ENCODE data around the gene TPM2. TPM values are rescaled to one million over a fixed set of nuclear protein-coding genes. Genes with fewer than 3 reads are reported as not detected.

Gene TPM2
- total and polyA plus RNA-seq, 4 donors: 4.2 to 31.4 (median 14.0) TPM

DNA sequence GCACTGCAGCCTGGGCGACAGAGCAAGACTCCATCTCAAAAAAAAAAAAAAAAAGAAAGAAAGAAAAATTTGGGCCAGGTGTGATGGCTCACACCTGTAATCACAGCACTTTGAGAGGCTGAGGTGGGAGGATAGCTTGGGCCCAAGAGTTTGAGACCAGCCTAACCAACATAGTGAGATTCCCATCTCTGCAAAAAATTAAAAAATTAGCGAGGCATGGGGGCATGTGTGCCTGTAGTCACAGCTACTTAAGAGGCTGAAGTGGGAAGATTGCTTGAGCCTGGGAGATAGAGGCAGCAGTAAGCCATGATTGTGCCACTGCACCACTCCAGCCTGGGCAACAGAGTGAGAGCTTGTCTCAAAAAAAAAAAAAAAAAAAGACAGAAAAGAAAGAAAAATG, 36.1 kb downstream of the TPM2 start:
- Histone ChIP-seq H3K36me3 (ENCODE audit: control insufficient read depth in 4 of 4, insufficient read depth in 3 of 4, low read depth in 1 of 4, low read length in 3 of 4) (no peaks in the 10 kb centered on the region), H3K27me3 (ENCODE audit: control insufficient read depth in 4 of 4, insufficient read depth in 4 of 4, low read length in 3 of 4) (no peaks in the 10 kb centered on the region), H3K9ac (ENCODE audit: low read depth in 1 of 2, low read length in 2 of 2) (no peak overlapping the region), H3K27ac (ENCODE audit: low read depth in 1 of 2, low read length in 2 of 2) (no peak overlapping the region), H3K9me3 (ENCODE audit: control insufficient read depth in 4 of 4, low read length in 3 of 4) (no peaks in the 10 kb centered on the region), H3K4me1 (ENCODE audit: control insufficient read depth in 4 of 4, insufficient read depth in 4 of 4, low read length in 3 of 4) (peaks cover 0 to 7% (median 1%) of the 10 kb centered on the region in 4 donors), H3K4me3 (ENCODE audit: low read depth in 1 of 3, low read length in 3 of 3) (no peak overlapping the region)
- TF ChIP-seq HNF4A (conservative IDR thresholded peaks at IDR 0.05): no peak
- 94% methylated on average over 2 of the region's 2 CpGs for WGBS
- no peak for DNase-seq (ENCODE audit: low spot score)

DNA sequence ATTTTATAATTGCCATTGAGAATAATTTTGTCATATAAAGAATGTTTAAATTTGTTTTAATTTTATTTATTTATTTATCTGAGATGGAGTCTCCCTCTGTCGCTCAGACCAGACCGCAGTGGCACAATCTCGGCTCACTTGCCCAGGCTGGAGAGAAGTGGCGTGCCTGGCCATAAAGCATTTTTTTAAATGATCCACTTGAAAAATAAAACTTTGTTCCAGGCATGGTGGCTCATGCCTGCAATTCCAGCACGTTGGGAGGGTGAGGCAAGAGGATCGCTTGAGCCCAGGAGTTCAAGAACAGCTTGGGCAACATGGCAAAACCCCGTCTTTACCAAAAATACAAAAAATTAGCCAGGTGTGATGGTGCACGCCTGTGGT, 36.9 kb downstream of the TPM2 start:
- Histone ChIP-seq H3K9ac (ENCODE audit: low read depth in 1 of 2, low read length in 2 of 2) (no peak overlapping the region), H3K9me3 (ENCODE audit: control insufficient read depth in 4 of 4, low read length in 3 of 4) (no peaks in the 10 kb centered on the region), H3K4me3 (ENCODE audit: low read depth in 1 of 3, low read length in 3 of 3) (no peak overlapping the region), H3K36me3 (ENCODE audit: control insufficient read depth in 4 of 4, insufficient read depth in 3 of 4, low read depth in 1 of 4, low read length in 3 of 4) (no peaks in the 10 kb centered on the region), H3K27me3 (ENCODE audit: control insufficient read depth in 4 of 4, insufficient read depth in 4 of 4, low read length in 3 of 4) (no peaks in the 10 kb centered on the region), H3K4me1 (ENCODE audit: control insufficient read depth in 4 of 4, insufficient read depth in 4 of 4, low read length in 3 of 4) (peaks cover 0 to 7% (median 1%) of the 10 kb centered on the region in 4 donors), H3K27ac (ENCODE audit: low read depth in 1 of 2, low read length in 2 of 2) (no peak overlapping the region)
- TF ChIP-seq JUND (IDR thresholded peaks at IDR 0.05): peak in 1 of 2 donors; percentile 2
- TF ChIP-seq, protein P1, sequence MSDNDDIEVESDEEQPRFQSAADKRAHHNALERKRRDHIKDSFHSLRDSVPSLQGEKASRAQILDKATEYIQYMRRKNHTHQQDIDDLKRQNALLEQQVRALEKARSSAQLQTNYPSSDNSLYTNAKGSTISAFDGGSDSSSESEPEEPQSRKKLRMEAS (IDR thresholded peaks at IDR 0.05): no peak
- no peak for DNase-seq (ENCODE audit: low spot score)
- 86% methylated on average over 8 of the region's 8 CpGs for WGBS

GRCh38 chr9:35651956-35652828, 37.5 kb downstream of the TPM2 start:
- 84% methylated on average over 7 of the region's 7 CpGs for WGBS
- DNase-seq (ENCODE audit: low spot score): no peak
- Histone ChIP-seq H3K4me1 (ENCODE audit: control insufficient read depth in 4 of 4, insufficient read depth in 4 of 4, low read length in 3 of 4) (peaks cover 0 to 5% (median 1%) of the 10 kb centered on the region in 4 donors), H3K4me3 (ENCODE audit: low read depth in 1 of 3, low read length in 3 of 3) (no peak overlapping the region), H3K27me3 (ENCODE audit: control insufficient read depth in 4 of 4, insufficient read depth in 4 of 4, low read length in 3 of 4) (no peaks in the 10 kb centered on the region), H3K9me3 (ENCODE audit: control insufficient read depth in 4 of 4, low read length in 3 of 4) (no peaks in the 10 kb centered on the region), H3K36me3 (ENCODE audit: control insufficient read depth in 4 of 4, insufficient read depth in 3 of 4, low read depth in 1 of 4, low read length in 3 of 4) (no peaks in the 10 kb centered on the region), H3K9ac (ENCODE audit: low read depth in 1 of 2, low read length in 2 of 2) (no peak overlapping the region), H3K27ac (ENCODE audit: low read depth in 1 of 2, low read length in 2 of 2) (peak overlapping the region in 1 of 2 donors; percentile 12)
- TF ChIP-seq FOXA2 (IDR thresholded peaks at IDR 0.05): peak; percentile 55
- TF ChIP-seq, protein P2, sequence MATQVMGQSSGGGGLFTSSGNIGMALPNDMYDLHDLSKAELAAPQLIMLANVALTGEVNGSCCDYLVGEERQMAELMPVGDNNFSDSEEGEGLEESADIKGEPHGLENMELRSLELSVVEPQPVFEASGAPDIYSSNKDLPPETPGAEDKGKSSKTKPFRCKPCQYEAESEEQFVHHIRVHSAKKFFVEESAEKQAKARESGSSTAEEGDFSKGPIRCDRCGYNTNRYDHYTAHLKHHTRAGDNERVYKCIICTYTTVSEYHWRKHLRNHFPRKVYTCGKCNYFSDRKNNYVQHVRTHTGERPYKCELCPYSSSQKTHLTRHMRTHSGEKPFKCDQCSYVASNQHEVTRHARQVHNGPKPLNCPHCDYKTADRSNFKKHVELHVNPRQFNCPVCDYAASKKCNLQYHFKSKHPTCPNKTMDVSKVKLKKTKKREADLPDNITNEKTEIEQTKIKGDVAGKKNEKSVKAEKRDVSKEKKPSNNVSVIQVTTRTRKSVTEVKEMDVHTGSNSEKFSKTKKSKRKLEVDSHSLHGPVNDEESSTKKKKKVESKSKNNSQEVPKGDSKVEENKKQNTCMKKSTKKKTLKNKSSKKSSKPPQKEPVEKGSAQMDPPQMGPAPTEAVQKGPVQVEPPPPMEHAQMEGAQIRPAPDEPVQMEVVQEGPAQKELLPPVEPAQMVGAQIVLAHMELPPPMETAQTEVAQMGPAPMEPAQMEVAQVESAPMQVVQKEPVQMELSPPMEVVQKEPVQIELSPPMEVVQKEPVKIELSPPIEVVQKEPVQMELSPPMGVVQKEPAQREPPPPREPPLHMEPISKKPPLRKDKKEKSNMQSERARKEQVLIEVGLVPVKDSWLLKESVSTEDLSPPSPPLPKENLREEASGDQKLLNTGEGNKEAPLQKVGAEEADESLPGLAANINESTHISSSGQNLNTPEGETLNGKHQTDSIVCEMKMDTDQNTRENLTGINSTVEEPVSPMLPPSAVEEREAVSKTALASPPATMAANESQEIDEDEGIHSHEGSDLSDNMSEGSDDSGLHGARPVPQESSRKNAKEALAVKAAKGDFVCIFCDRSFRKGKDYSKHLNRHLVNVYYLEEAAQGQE (IDR thresholded peaks at IDR 0.05): no peak
- TF ChIP-seq SP1 (IDR thresholded peaks at IDR 0.05): peak; percentile 9
- no peak for TF ChIP-seq FOXA1 (IDR thresholded peaks at IDR 0.05)
- TF ChIP-seq HNF4A (conservative IDR thresholded peaks at IDR 0.05): peak in 1 of 2 donors; percentile 50
- TF ChIP-seq, protein P3, sequence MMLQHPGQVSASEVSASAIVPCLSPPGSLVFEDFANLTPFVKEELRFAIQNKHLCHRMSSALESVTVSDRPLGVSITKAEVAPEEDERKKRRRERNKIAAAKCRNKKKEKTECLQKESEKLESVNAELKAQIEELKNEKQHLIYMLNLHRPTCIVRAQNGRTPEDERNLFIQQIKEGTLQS (IDR thresholded peaks at IDR 0.05): no peak
- TF ChIP-seq, protein P4, sequence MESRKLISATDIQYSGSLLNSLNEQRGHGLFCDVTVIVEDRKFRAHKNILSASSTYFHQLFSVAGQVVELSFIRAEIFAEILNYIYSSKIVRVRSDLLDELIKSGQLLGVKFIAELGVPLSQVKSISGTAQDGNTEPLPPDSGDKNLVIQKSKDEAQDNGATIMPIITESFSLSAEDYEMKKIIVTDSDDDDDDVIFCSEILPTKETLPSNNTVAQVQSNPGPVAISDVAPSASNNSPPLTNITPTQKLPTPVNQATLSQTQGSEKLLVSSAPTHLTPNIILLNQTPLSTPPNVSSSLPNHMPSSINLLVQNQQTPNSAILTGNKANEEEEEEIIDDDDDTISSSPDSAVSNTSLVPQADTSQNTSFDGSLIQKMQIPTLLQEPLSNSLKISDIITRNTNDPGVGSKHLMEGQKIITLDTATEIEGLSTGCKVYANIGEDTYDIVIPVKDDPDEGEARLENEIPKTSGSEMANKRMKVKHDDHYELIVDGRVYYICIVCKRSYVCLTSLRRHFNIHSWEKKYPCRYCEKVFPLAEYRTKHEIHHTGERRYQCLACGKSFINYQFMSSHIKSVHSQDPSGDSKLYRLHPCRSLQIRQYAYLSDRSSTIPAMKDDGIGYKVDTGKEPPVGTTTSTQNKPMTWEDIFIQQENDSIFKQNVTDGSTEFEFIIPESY (IDR thresholded peaks at IDR 0.05): no peak
- peak; percentile 78 to 87 for TF ChIP-seq JUND (IDR thresholded peaks at IDR 0.05)
- TF ChIP-seq RXRA (IDR thresholded peaks at IDR 0.05): peak in 1 of 2 donors; percentile 44
- TF ChIP-seq YY1 (IDR thresholded peaks at IDR 0.05): peak; percentile 43
